ENCODE measurements around the gene KIAA0513. TPM values are rescaled to one million over a fixed set of nuclear protein-coding genes. Genes with fewer than 3 reads are reported as not detected.

Gene KIAA0513
- total and polyA plus RNA-seq, 11 donors, result 4.5 to 14.0 (median 9.1) TPM

DNA sequence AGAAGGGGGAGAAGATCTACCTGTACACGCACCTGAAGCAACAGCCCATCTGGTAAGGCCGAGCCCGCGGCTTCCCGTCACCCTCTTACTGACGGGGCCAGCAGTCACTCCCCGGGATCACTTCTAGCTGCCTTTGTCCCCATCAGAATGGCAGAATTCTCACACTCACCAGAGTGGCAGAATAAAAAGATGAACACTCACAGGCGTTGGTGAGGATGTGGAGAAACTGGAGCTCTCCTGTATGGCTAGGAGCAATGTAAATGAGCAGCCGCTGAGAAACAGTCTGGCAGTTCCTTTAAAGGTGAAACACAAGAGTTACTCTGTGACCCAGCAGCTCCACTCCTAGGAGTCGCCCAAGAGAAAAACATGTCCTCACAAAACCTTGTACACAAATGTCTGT lies 51.4 kb downstream of the KIAA0513 start:
- no peak for DNase-seq
- H3K4me3 ChIP-seq, result no peak overlapping the region
- no peak for ATAC-seq
- WGBS, 4 donors, result 97 to 100% (median 98%) methylated on average over 10 of the region's 10 CpGs
- H3K27me3 ChIP-seq, result no peaks in the 10 kb centered on the region
- peaks cover 0 to 34% (median 16%) of the 10 kb centered on the region in 9 donors for H3K36me3 ChIP-seq
- H3K27ac ChIP-seq, result no peak overlapping the region
- H3K4me1 ChIP-seq, result peaks cover 0 to 12% (median 0%) of the 10 kb centered on the region in 12 donors
- intact Hi-C loops (cut with DNase I), result no loop called here
- TF ChIP-seq CTCF (IDR thresholded peaks at IDR 0.05) (no peak), POLR2A (IDR thresholded peaks at IDR 0.05) (no peak)
- no peaks in the 10 kb centered on the region for H3K9me3 ChIP-seq

DNA sequence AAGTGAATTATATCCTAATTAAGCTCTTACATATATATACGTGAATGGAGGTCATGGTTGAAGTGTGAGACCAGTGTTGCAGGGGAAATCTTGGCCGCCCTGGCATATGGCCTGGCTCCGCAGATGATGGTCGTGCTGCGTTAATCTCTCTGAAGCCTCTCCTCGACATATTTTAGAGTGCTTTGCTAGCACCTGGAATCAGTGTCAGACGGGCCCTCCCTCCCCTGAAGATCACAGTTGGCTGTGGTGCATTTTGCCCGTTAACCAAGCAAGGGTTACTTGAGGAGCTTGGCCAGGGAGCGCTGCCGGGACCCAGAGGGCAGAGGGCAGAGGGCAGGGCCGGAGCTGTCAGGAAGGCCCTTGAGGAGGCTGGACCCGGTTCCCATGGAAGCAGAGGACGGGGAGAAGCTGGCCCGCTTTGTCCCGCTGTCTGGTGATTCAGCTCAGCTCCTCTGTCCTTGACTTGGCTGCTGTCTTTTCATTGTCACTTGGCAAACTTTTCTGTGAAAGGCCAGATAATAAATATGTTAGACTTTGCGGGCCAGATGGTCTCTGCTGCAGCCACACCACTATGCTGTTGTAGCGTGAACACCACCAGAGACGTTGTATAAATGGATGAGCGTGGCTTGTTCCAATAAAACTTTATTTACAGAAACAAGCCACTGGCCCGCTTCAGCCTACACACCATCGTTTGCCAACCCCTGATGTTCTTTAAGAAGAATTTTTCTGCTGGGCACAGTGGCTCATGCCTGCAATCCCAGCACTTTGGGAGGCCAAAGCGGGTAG lies 52.4 kb downstream of the KIAA0513 start:
- Histone ChIP-seq H3K9me3 (no peaks in the 10 kb centered on the region), H3K27ac (no peak overlapping the region), H3K4me3 (no peak overlapping the region), H3K36me3 (peaks cover 0 to 34% (median 16%) of the 10 kb centered on the region in 9 donors), H3K27me3 (no peaks in the 10 kb centered on the region), H3K4me1 (peaks cover 0 to 12% (median 0%) of the 10 kb centered on the region in 12 donors)
- intact Hi-C loops (cut with DNase I), result loop anchor here in 5 of 10 donors (10.0 kb wide), 2 partner anchors 95 to 325 kb away; no protein-coding TSS in a partner anchor
- ATAC-seq, result no peak
- WGBS, 4 donors, result 89 to 93% (median 90%) methylated on average over 21 to 22 of the region's 22 CpGs
- TF ChIP-seq CTCF (IDR thresholded peaks at IDR 0.05) (no peak), POLR2A (IDR thresholded peaks at IDR 0.05) (no peak)
- DNase-seq, result no peak

DNA sequence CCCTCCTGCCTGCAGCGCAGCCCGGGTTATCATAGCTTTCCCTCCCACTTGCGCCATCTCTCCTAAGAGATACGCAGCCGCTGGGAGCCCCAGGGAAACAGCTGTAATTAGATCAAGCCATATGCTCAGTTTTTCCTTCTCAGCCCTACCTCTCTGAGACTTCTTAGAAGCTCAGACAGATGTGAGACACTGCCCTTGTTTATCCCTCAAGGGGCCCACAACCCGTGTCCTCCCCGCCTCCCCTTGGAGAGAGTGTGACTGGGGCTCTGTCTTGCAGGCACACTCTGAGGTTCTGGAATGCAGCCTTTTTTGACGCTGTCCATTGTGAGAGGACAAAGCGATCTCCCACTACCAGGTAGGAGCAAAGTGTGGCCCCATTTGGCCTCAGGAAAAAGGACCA lies 53.4 kb downstream of the KIAA0513 start:
- DNase-seq (peak in 1 of 5 donors; percentile 12), ATAC-seq (no peak)
- no peak overlapping the region for H3K27ac ChIP-seq
- no peaks in the 10 kb centered on the region for H3K9me3 ChIP-seq
- H3K4me3 ChIP-seq, result no peak overlapping the region
- intact Hi-C loops (cut with DNase I), result loop anchor here in 5 of 10 donors (10.0 kb wide), 2 partner anchors 96 to 326 kb away; no protein-coding TSS in a partner anchor
- peaks cover 0 to 29% (median 16%) of the 10 kb centered on the region in 9 donors for H3K36me3 ChIP-seq
- no peak for TF ChIP-seq CTCF (IDR thresholded peaks at IDR 0.05)
- no peak for TF ChIP-seq POLR2A (IDR thresholded peaks at IDR 0.05)
- WGBS, 4 donors, result 87 to 92% (median 89%) methylated on average over 9 of the region's 9 CpGs
- H3K27me3 ChIP-seq, result no peaks in the 10 kb centered on the region
- H3K4me1 ChIP-seq, result peaks cover 0 to 12% (median 0%) of the 10 kb centered on the region in 12 donors

DNA sequence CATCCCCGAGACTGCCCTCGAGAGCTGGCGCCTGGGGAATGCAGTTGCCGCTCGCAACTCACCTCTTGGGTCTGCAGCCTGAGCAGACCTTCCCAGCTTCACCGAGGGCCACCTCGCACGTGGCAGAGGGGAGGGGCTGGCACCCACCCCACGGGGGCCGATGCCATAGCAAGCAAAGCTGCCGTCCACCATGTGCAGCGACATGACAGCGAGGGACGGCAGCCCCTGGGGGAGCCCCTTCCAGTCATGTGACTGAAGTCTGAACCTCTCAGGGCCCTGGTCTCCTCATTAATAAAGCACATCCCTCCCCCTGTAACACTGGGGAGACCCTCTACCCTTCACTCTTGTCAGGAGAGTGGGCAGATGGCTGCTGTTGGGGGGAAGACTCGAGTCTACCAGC lies 54.2 kb downstream of the KIAA0513 start:
- Histone ChIP-seq H3K27ac (no peak overlapping the region), H3K4me3 (no peak overlapping the region), H3K36me3 (peaks cover 0 to 29% (median 16%) of the 10 kb centered on the region in 9 donors), H3K4me1 (peaks cover 0 to 18% (median 0%) of the 10 kb centered on the region in 12 donors), H3K9me3 (no peaks in the 10 kb centered on the region), H3K27me3 (no peaks in the 10 kb centered on the region)
- TF ChIP-seq POLR2A (IDR thresholded peaks at IDR 0.05) (no peak), CTCF (IDR thresholded peaks at IDR 0.05) (no peak)
- intact Hi-C loops (cut with DNase I), result loop anchor here in 5 of 10 donors (10.0 kb wide), 2 partner anchors 97 to 327 kb away; no protein-coding TSS in a partner anchor
- 88 to 100% (median 89%) methylated on average over 8 to 15 of the region's 15 CpGs for WGBS, 4 donors
- no peak for ATAC-seq
- peak in 1 of 5 donors; percentile 49 for DNase-seq

Data from heart left ventricle (tissue), 16 donors.